Measurements from ENCODE around the gene MCM3. TPM values are rescaled to one million over a fixed set of nuclear protein-coding genes. Genes with fewer than 3 reads are reported as not detected.

MCM3 gene
- total and polyA plus RNA-seq, 2 donors (not counting 1 experiment from before 2014, with no cell fraction given): 34.3 to 58.5 TPM

GRCh38 chr6:52288841-52289240 lies 4.3 kb upstream of the MCM3 start:
- peaks cover 9% of the 10 kb centered on the region for H3K4me1 Mint-ChIP-seq
- ATAC-seq (ENCODE audit: low read depth) (no peak), DNase-seq (no peak)
- no peaks in the 10 kb centered on the region for H3K27me3 Mint-ChIP-seq
- no peaks in the 10 kb centered on the region for H4K20me1 ChIP-seq (ENCODE audit: control insufficient read depth, insufficient read depth, low read length, poor library complexity, severe bottlenecking)
- H3K9ac ChIP-seq (ENCODE audit: low read length): no peak overlapping the region
- H2AFZ ChIP-seq (ENCODE audit: insufficient read depth, low read depth, low read length, poor library complexity, severe bottlenecking): no peak overlapping the region
- H3K79me2 ChIP-seq (ENCODE audit: control insufficient read depth, insufficient read depth, low read length): peaks cover 4% of the 10 kb centered on the region
- POLR2A ChIA-PET: interaction anchor here (0.7 kb wide), 1 partner anchor 113 kb away, joined by 5 read pairs; no protein-coding TSS in a partner anchor
- no peak overlapping the region for H3K4me2 ChIP-seq (replicated peaks; ENCODE audit: low read depth, low read length, poor library complexity, severe bottlenecking)
- no peaks in the 10 kb centered on the region for H3K9me3 ChIP-seq (ENCODE audit: control extremely low read depth in 1 of 3, control insufficient read depth in 2 of 3, insufficient read depth in 1 of 3, low read length in 2 of 3)
- H3K4me3 Mint-ChIP-seq: no peak overlapping the region
- no peak overlapping the region for H3K27ac ChIP-seq (ENCODE audit: low read length in 2 of 2)
- no peak for TF ChIP-seq CTCF (IDR thresholded peaks at IDR 0.05)
- TF ChIP-seq EZH2 (IDR thresholded peaks at IDR 0.05; ENCODE audit: borderline replicate concordance, insufficient read depth, low read depth, low read length, poor library complexity, severe bottlenecking): no peak
- no peaks in the 10 kb centered on the region for H3K27me3 ChIP-seq (replicated peaks in 1 of 4; ENCODE audit: control extremely low read depth in 1 of 4, control insufficient read depth in 3 of 4, insufficient read depth in 4 of 4, low read length in 3 of 4)
- peaks cover 8% of the 10 kb centered on the region in 2 donors for H3K4me1 ChIP-seq (ENCODE audit: control insufficient read depth in 2 of 2, insufficient read depth in 2 of 2, low read length in 2 of 2)
- CTCF ChIA-PET: interaction anchor here (0.9 to 7.5 kb wide), 9 partner anchors 10 to 253 kb away, joined by 3 to 79 read pairs (median 4); partner anchors contain the start of genes EFHC1 and PAQR8
- no peak overlapping the region for H3K4me3 ChIP-seq (ENCODE audit: control extremely low read depth in 1 of 5, extremely low read depth in 1 of 5, insufficient read depth in 1 of 5, low read depth in 2 of 5, low read length in 4 of 5)
- no peaks in the 10 kb centered on the region for H3K36me3 ChIP-seq (replicated peaks in 1 of 2; ENCODE audit: control extremely low read depth in 1 of 2, control insufficient read depth in 1 of 2, extremely low read depth in 1 of 2, insufficient read depth in 2 of 2, low read length in 1 of 2)
- intact Hi-C loops (cut with micrococcal nuclease): loop anchor here (5.0 to 10.0 kb wide), 2 partner anchors 208 to 1256 kb away; partner anchors contain the start of gene GCLC
- no peaks in the 10 kb centered on the region for H3K9me3 Mint-ChIP-seq (ENCODE audit: insufficient read depth)
- 14% methylated on average over 1 of the region's 2 CpGs for WGBS (ENCODE audit: insufficient coverage)
- H3K27ac Mint-ChIP-seq: no peak overlapping the region

- Histone ChIP-seq H3K27me3 (replicated peaks in 1 of 4; ENCODE audit: control extremely low read depth in 1 of 4, control insufficient read depth in 3 of 4, insufficient read depth in 4 of 4, low read length in 3 of 4) (no peaks in the 10 kb centered on the region), H3K9ac (ENCODE audit: low read length) (no peak overlapping the region), H3K27ac (ENCODE audit: low read length in 2 of 2) (no peak overlapping the region), H2AFZ (ENCODE audit: insufficient read depth, low read depth, low read length, poor library complexity, severe bottlenecking) (no peak overlapping the region), H3K36me3 (replicated peaks in 1 of 2; ENCODE audit: control extremely low read depth in 1 of 2, control insufficient read depth in 1 of 2, extremely low read depth in 1 of 2, insufficient read depth in 2 of 2, low read length in 1 of 2) (no peaks in the 10 kb centered on the region), H3K79me2 (ENCODE audit: control insufficient read depth, insufficient read depth, low read length) (peaks cover 10% of the 10 kb centered on the region), H3K4me1 (ENCODE audit: control insufficient read depth in 2 of 2, insufficient read depth in 2 of 2, low read length in 2 of 2) (peaks cover 13 to 14% of the 10 kb centered on the region in 2 donors), H4K20me1 (ENCODE audit: control insufficient read depth, insufficient read depth, low read length, poor library complexity, severe bottlenecking) (peaks cover 4% of the 10 kb centered on the region), H3K4me3 (ENCODE audit: control extremely low read depth in 1 of 5, extremely low read depth in 1 of 5, insufficient read depth in 1 of 5, low read depth in 2 of 5, low read length in 4 of 5) (no peak overlapping the region), H3K4me2 (replicated peaks; ENCODE audit: low read depth, low read length, poor library complexity, severe bottlenecking) (no peak overlapping the region), H3K9me3 (ENCODE audit: control extremely low read depth in 1 of 3, control insufficient read depth in 2 of 3, insufficient read depth in 1 of 3, low read length in 2 of 3) (no peaks in the 10 kb centered on the region)
- TF ChIP-seq EZH2 (IDR thresholded peaks at IDR 0.05; ENCODE audit: borderline replicate concordance, insufficient read depth, low read depth, low read length, poor library complexity, severe bottlenecking) (no peak), CTCF (IDR thresholded peaks at IDR 0.05) (no peak)
- 98% methylated on average over 6 of the region's 7 CpGs for WGBS (ENCODE audit: insufficient coverage)
- Mint-ChIP-seq H3K27ac (no peak overlapping the region), H3K9me3 (ENCODE audit: insufficient read depth) (no peaks in the 10 kb centered on the region), H3K27me3 (no peaks in the 10 kb centered on the region), H3K4me3 (no peak overlapping the region), H3K4me1 (peaks cover 13% of the 10 kb centered on the region)
- ChIA-PET POLR2A (interaction anchor here (0.7 kb wide), 1 partner anchor 114 kb away, joined by 5 read pairs; no protein-coding TSS in a partner anchor), CTCF (interaction anchor here (1.2 to 7.5 kb wide), 8 partner anchors 11 to 210 kb away, joined by 3 to 174 read pairs (median 12); partner anchors contain the start of genes EFHC1 and PAQR8)
- no peak for ATAC-seq (ENCODE audit: low read depth)
- intact Hi-C loops (cut with micrococcal nuclease): loop anchor here (5.0 to 10.0 kb wide), 2 partner anchors 209 to 1257 kb away; partner anchors contain the start of gene GCLC
- no peak for DNase-seq
Measured at GRCh38 chr6:52288216-52288615, 3.7 kb upstream of the MCM3 start.
